Pons (tissue), 1 donor: ENCODE results near the gene SRPK3.
"Not testable (repeated sequence)": the region's sequence is repeated elsewhere in the genome, so short reads cannot be mapped to it uniquely, and the experiment has no call there.

Source experiments
- DNase-seq: peaks from one replicate; pipeline ENCODE4 v3.0.0-alpha.2; 2016; ENCODE audit warnings: low spot score

Gene SRPK3, protein sequence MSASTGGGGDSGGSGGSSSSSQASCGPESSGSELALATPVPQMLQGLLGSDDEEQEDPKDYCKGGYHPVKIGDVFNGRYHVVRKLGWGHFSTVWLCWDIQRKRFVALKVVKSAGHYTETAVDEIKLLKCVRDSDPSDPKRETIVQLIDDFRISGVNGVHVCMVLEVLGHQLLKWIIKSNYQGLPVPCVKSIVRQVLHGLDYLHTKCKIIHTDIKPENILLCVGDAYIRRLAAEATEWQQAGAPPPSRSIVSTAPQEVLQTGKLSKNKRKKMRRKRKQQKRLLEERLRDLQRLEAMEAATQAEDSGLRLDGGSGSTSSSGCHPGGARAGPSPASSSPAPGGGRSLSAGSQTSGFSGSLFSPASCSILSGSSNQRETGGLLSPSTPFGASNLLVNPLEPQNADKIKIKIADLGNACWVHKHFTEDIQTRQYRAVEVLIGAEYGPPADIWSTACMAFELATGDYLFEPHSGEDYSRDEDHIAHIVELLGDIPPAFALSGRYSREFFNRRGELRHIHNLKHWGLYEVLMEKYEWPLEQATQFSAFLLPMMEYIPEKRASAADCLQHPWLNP

DNA sequence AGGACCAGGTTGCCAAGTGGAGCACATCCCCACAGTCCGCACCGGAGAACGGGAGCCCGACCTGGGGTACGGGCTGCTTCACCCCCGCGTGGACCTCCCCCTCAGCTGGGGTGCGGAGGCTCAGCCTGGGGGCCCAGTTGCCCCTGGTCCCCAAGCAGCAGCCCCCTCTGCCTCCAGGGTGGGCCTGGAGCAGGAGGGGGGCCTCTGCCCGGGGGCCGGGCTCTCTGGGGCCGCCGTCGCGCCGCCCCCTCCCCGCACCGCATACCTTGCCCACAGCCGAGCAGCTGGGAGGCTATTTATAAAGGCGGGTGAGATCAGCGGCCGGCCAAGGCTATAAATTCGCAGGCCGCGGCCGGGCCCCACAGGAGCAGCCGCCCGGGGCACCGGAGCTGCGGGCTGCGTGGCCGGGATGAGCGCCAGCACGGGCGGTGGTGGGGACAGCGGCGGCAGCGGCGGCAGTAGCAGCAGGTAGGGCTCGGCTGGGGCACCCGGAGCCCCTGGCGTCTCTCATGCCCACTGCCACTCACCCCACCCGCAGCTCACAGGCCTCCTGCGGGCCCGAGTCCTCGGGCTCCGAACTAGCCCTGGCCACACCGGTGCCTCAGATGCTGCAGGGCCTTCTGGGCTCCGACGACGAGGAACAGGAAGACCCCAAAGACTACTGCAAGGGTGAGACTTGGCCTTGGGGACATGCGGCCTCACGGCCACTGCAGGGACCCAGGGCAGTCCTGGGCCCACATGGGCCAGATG is at the start of gene SRPK3:
Gene SRPK3, plus strand, starts transcription at position 364 of the 750 bp plus-strand sequence. Its CDS starts 46 bp downstream, at position 410.
- DNase-seq: no peak

DNA sequence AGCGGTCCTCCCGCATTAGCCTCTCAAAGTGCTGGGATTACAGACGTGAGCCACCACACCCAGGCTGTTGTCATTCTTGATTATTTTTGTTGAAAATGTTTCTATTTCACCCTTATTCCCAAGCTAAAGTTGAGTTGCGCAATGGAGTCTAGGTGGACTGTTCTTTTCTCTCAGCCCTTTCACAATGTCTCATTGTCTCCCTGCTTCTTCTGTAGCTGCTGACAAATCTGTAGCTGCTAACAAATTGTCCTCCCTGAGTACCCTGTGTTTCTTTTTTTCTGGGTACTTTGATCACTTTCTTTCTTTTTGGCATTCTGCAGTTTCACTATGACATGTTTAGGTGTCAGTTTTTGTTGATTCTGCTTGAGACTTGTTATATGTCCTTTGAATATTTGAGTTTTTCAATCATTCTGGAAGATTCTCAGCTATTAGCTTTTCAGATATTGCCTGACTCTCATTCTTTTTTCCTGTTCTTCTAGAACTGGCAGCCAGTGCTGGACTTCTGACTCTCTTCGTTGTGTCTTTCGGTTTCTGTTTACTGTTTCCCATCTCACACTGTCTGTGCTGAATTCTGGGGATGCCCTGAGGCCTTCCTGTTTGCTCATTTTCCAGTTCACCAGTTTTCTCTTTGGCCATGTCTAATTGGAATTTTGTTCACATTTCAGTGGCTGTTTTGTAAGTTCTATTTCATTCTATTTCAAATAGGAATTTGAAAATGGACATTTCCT is 49.6 kb upstream of the SRPK3 start:
- no peak for DNase-seq

DNA sequence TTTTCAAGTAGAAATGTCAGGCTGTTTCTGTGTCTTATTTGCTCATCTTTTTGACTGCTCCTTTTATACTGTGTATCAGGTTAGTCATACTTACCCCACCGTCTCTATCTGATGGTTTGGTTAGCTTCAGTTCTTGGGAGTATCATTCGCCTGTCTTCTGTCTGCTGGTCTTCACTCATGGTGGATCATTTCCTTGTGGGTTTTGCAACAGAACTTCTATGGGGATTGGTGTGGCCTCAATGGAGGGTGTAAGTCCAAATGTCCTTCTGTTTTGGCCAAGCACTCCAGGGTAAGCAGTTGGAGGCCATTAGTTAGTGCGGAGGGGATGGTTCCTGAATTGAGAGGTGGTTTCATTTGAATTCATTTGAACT is 49.0 kb upstream of the SRPK3 start:
- no peak for DNase-seq

DNA sequence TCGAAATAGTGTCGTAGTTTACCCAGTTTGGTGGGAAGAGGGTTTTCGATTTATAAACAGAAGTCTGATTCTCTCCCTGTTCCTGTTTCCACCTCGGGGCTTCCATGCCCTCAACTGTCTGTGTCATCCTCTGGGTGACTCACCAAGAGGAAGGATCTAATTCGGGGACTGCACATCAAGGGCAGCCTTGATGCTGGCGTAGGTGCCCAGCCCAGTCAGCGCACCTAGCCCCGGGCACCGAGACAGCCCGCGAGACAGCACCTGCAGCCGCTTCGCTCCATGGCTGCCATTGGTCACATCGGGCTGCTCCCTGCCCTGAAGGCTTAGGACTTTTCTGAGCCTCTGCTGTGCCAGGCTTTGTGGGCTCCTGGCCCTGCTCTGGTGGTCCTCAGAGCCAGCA is 48.4 kb upstream of the SRPK3 start:
- peak; percentile 18 for DNase-seq

DNA sequence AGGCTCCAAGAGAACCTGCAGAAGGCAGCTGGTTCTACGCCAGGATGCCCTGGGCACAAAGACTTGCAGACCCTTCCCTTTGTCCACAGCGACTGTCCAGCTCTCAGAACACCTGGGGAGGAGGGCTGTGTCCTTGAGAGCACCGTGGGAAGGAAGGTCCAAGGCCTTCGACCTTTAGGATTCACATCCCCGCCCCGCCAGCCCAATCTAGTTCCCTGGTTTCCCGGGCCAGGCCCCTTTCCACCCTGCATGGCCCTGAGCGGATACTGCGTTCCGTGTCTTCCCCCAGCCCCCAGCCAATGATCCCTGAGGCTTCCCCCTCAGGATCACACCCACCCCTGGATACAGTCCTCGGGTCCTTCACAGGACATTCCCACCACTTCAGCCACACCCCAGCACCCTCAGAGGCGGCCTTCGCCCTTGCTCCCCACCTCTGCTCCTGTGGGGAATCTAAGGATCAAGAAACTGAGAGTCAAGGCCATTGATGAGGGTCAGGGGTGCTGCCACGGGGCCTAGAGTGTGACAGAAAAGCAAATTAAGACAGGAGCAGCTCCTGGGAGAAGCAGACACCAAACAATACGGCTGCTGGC is 47.1 kb upstream of the SRPK3 start:
- DNase-seq: no peak

DNA sequence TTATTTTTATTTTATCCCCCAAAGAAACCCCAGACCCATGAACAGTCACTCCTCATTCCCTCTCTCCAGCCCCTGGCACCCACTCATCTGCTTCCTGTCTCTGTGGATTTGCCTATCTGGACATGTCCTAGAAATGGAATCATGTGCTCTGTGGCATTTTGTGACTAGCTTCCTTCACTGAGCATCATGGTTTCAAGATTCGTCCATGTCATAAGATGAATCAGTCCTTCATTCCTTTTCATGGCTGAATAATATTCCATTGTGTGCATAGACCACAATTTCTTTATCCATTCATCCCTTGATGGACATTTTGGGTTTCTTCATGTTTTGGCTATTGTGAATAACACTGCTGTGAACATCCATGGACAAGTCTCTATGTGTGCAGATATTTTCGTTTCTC is 46.0 kb upstream of the SRPK3 start:
- no peak for DNase-seq

DNA sequence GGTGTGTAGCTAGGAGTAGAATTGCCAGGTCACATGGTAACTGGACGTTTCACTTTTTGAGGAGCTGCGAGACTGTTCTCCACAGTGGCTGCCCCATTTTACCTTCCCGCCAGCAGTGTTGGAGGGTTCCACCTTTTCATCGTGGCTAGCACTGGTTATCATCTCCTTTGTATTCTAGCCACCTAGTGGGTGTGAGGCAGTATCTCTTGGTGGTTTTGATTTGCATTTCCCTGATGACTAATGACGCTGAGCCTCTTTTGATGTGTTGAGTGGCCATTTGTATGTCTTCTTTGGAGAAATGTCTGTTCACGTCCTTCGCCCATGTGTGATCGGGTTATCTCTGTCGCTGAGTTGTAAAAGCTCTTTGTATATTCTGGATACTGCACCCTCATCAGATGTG is 45.6 kb upstream of the SRPK3 start:
- DNase-seq: no peak

DNA sequence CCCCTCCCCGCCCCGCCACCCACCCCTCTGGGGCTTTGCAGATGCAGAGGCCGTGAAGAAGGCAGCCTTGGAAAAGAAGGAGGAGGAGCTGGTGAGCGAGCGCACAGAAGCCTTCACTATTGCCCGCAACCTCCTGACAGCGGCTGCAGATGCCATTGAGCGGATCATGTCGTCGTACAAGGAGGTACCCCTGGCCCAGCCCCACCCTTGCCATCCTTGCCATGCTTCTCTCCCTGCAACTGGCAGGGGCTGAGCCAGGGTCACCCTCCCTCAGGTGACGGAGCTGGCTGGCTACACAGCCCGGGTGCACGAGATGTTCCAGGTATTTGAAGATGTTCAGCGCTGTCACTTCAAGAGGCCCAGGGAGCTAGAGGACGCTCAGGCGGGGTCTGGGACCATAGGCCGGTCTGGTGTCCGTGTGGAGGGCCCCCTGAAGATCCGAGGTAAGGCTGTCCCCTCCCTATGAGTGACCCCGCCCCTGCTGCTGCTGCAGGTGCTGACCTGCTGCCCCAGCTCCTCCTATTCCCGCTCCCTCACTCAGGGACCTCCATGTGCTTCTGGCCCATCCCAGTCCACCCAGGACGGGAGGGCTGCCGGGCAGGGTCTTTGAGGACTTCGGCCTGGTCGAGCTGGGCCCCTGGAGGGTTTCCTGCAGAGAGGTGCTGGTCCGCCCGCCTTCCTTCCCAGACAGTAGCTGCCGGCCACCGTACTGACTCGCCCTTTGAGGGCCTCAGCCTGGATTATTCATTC is 44.6 kb upstream of the SRPK3 start:
- no peak for DNase-seq

DNA sequence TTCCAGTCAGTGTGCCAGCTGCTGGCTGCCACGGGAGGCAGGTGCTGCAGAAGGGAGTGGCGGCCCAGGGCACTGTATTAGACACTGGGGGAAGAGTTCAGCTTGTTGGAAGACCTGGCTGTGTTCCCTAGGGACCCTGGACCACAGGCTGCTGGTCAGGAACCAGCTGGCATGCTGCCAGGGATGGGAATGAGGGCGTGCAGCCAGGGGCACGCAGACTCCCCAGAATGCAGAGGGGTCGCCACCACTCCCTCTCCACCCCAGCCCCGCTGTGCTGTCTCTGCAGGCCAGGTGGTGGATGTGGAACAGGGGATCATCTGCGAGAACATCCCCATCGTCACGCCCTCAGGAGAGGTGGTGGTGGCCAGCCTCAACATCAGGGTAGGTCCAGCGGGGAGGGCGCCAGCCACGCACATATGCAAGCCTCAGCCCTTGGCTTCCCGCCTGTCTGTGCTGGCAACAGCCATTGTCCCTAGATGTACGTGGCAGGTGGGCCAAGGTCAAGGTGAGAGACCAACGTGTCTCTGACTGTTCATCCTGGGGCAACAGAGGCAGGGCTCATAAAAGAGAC is 43.9 kb upstream of the SRPK3 start:
- DNase-seq: no peak

DNA sequence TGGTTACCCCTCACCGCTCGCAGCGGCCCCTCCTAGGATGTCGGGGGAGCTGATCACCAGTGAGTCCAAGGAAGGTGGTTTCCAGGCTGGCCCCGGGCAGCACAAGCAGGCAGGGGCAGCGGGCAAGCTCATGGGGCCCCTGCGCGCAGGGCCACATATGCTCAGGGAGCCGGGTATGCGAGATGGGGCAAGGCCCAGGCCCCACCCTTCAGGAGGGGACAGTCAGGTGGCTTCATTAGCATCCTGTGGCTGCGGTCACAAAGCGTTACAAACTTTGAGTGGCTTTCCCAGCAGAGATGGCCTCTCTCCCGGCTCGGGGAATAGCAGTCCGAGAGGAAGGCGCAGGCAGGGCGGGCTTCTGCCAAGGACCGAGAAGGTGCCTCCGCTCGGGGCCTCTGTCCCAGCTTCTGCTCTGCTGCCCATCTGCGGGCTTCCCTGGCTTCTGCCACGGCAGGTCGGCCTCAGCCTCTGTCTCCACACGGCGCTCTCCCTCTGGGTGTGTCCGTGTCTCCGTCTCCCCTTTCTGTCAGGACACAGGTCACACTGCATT is 42.7 kb upstream of the SRPK3 start:
- no peak for DNase-seq

DNA sequence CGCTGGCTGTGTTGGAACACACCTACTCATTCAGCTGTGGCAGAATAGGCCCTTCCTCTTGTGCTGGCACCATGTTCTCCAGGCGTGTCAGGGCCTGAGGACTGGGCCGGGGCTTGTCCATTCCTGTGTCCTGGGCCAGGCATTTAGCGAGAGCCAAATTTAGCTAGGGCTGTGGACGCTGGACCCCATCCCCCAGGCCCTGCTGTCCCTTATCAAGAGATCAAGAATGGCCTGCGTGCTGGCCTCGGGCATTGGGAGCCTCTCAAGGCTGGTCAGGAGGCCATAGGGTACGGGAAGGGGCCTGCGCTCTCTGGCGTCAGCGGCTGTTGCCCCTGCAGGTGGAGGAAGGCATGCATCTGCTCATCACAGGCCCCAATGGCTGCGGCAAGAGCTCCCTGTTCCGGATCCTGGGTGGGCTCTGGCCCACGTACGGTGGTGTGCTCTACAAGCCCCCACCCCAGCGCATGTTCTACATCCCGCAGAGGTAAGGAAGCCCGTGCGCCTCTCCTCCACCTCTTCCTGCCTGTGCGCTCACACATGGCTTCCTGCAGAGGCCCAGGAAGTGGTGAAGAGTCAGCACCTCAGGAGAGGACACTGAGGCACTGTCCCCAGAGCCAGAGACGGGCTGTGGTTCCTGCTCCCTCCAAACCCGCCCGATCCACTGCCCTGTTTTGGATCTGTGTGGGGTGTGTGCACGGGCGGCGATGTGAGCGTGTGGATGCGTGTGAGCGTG is 40.9 kb upstream of the SRPK3 start:
- DNase-seq: no peak

DNA sequence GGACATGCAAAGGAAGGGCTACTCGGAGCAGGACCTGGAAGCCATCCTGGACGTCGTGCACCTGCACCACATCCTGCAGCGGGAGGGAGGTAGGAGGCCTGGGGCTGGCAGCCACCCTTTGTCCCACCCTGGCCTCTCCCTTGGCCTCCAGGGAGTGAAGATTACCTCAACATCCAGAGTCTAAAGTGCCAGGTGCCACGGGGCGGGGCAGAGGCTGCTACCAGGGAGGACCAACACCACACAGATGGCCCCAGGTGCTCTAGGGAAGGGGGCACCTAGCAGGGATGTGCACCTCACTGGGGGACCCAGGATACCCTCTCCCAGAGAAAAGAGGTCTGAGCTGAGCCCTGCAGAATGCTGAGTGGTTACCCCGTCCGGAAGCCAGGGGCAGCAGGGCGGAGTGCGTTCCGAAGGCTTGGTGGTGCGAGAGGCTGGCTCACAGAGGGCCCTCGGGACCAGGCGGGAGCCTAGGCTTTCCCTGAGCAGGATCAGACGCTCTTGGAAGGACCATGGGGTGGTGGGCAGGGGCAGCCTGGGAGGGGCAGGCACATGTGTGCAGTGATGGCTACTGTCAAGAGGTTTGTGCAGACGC is 40.1 kb upstream of the SRPK3 start:
- DNase-seq: no peak

DNA sequence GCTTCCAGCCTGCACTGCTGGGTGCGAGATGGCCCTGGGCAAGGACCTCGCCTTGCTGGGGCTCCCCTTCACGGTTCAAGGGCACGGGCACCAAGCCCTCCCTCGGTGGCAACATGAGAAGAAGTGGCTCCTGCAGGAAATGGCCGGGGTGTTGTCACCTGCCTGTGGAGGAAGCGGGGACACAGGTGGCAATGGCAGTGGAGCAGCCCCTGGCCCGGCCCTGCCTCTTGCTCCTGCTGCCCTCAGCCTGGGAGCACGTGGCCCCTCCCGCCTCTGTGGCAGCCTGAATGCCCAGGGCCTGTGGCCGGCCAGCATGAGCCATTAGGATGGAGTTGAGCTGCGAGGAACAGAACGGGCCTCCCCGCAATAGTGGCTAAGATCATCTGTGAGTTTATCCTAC is 39.4 kb upstream of the SRPK3 start:
- no peak for DNase-seq

DNA sequence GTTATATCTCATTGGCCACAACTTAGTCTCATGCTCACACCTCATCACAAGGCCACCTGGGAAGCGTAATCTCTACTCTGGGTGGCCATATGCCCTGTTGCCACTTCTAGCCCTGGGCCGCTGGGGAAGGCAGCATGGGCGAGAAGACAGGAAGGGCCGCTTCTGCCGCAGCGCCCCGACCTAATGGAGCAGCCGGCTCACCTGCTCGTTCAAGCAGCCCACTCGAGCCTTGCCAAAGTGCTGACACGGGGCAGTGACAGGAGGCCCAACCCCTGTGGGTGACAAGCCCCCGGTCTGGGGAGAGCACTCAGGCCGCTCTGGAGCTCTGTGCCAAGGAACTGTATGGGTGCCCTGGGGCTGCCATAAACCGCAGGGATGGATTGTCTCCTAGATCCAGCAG is 38.7 kb upstream of the SRPK3 start:
- DNase-seq: not testable (repeated sequence)

DNA sequence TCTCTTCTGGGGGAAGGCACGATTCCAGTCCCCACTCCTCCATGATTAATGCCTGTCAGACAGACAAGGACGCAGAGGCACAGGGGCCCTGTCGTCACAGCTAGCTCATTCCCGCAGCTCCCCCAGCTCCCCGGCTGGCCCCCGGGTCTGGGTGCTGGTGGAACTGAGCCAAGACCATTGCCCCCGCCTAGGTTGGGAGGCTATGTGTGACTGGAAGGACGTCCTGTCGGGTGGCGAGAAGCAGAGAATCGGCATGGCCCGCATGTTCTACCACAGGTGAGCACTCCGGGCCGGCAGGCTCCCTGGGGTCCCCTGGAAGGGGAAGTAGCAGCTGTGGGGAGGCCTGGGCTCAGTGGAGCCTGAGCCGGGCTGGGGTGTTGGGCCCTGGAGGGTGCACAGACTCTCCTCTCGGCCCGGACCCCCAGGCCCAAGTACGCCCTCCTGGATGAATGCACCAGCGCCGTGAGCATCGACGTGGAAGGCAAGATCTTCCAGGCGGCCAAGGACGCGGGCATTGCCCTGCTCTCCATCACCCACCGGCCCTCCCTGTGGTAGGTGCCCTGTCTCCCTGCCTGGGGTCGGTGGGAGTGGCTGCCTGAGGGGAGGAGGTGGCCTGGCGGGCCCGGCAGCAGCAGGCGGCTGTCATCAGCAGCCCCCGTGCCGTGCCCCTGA is 37.9 kb upstream of the SRPK3 start:
- not testable (repeated sequence) for DNase-seq

DNA sequence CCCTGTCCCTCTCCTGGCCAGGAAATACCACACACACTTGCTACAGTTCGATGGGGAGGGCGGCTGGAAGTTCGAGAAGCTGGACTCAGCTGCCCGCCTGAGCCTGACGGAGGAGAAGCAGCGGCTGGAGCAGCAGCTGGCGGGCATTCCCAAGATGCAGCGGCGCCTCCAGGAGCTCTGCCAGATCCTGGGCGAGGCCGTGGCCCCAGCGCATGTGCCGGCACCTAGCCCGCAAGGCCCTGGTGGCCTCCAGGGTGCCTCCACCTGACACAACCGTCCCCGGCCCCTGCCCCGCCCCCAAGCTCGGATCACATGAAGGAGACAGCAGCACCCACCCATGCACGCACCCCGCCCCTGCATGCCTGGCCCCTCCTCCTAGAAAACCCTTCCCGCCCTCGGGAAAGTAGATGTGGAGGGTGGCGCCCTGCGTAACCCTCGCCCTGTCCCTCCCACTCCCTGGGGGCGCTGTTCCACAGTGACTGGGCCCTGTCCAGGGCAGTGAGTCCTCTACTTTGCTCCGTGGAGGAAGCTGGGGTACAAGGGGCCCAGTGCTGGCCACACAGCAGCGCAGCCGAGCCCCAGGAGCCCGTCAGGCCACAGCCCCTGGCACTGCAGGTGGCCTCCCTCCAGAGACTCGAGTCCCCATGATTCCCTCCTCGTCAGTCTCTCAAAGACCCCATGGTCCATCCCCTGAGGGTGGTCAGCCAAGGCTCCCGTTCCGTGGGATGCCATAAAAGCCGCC is 37.2 kb upstream of the SRPK3 start:
- DNase-seq: not testable (repeated sequence)

DNA sequence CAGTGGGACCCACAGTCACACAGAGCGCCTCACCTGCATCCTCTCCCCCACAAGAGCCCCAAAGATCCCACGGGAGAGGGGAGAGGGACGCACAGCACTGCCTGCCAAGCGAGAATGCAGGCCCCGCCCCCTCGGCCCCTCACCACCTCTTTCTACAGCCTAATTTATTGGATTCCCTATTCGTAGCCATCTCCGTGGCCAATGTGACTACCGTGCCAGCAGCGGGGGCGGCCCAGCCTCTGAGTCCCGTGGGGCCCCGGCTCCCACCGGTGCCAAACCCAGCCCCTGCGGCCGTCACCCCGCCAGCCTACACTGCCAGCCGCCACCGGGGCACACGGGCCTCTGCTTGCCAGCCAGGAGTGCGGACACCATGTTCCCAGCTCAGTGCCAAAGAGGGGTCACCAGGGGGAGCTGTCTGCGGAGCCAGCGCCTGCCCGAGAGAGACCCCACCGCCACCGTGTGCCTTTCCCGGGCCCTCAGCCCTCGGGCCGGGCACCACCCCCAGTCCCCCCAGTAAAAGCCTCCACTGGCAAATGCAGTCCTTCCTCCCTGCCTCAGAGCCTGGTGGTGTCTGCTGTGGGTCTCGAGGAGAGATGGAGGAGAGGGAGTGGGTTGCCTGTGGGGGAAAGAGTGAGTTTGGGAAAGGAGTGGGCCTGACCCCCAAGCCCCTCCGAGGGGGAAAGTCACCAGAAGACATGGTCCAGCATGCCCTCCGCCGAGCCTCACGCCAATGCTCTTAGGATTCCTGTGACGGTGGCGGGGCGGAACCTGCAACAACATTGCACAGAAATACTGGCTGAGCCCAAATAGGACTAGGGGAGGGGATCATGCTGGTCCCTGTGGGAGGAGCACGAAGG is 36.4 kb upstream of the SRPK3 start:
- DNase-seq: no peak
